NCI-H2107 treated with DMSO at 0.1 percent for 48 hours (cell line): ENCODE measurements around the gene CLDN7.

Source experiments
- DNase-seq: peaks from one replicate; lab custom pipeline; 2025; ENCODE audit not compliant: unreplicated experiment; lab: John Stamatoyannopoulos, UW

CLDN7 gene, protein sequence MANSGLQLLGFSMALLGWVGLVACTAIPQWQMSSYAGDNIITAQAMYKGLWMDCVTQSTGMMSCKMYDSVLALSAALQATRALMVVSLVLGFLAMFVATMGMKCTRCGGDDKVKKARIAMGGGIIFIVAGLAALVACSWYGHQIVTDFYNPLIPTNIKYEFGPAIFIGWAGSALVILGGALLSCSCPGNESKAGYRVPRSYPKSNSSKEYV

DNA sequence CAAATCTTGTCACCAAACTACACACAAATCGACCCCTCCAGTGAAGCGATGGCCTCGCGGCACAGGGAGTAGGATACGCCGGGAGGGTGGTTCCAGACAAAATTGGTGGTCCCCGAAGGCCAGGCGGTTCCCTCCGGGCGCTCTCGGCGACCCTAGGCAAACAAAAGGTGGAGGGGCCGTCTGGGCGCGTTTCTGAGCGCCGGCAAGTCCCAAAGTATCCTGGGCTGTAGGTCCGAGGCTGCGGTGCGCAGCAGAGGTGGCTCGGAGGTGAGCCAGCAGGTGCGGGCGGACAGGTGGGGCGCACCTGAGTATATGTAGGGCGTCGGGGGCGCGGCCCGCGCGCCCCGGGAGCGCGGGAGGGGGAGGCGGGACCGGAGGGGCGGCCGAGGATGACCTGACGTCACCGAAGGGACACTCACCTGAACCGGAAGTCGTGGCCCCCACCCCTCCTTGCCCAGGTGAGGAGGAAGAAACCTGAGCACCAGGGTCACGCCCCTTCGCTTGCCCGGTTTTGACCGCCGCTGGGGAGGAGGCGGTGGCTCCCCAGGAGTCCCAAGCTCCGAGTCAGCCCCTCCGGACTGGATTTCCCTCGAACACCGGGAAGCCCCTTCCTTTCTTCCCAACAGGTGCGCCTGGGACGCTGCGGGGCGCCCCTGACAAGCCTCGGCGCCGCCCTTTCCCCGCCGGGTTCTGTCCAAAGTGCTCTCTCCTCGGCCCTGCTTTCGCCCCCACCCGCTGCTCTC lies at the start of gene CLDN7:
Gene CLDN7 (minus strand): TSS at position 287 of the 743 bp plus-strand sequence. CDS start 435 bp downstream, outside the sequence.
- DNase-seq = peak; percentile 33

DNA sequence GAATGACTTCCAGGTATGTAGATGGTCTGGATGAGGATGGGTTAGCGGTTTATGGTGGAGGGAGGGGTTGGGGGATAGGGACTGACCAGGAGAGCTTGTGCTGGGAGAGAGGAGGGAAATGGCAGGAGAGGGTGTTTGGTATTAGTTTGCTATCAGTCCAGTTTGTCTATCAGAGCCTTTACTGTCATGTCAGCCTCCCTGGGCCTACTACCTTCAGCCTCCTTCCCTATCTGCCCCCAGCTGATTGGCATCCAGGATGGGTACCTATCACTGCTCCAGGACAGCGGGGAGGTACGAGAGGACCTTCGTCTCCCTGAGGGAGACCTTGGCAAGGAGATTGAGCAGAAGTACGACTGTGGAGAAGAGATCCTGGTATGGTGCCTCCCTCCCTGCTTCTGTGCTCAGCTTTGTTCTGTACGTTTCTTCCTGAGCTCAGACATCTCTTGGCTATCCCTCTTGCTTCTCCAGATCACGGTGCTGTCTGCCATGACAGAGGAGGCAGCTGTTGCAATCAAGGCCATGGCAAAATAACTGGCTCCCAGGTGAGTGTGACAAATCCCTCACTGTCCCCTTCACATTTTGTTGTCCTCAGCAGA lies 48.9 kb upstream of the CLDN7 start:
- DNase-seq = no peak

DNA sequence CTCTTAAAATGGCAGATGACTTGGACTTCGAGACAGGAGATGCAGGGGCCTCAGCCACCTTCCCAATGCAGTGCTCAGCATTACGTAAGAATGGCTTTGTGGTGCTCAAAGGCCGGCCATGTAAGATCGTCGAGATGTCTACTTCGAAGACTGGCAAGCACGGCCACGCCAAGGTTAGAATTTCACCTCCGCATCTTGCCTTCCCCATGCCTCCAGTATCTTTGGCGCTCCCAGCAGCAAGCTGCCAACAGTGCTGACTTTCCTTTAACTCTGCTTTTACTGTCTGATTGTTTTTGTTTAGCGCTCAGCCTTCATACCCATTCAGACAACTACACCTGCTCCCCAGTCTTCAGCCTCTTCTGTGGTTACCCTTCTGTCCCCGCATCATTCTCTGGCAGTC lies 47.4 kb upstream of the CLDN7 start:
- no peak for DNase-seq

DNA sequence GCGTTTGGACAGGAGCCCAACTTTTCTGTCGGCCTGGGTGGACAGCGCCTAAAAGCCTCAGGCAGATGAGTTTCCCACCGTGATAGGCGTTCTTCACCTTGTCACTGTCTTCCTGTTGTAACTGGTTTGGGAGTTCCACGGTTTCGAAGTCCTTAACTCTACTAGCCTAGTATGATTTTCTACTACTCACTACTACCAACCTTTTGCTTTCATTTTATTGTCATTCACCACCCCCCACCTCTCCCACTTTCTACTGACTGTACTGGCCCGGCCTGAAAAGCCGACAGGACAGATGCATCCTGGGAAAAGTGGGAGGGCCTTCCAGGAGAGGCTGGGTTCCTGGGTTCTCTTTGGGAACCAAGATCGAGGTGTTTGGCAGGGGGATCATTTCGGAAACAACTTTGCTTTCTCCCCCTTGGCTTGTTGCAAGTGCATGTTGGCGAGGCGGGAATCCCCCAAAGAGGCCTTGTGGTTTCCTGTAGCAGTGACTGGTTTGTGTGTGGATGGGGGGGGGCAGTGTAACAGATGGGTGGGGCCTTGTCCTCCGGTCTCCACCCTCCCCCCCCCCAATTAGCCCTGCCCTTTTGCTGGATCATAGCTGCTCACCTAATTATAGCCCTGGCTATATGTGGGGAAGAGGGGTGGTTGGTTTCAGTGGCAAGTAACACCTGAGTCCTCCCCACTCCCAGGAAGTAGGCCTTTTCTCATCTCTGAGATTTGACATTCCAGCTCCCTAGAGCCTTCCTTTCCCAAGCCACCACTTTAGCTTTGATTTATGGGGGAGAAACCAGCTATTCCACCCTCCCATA lies 46.6 kb upstream of the CLDN7 start:
- peak; percentile 31 for DNase-seq

DNA sequence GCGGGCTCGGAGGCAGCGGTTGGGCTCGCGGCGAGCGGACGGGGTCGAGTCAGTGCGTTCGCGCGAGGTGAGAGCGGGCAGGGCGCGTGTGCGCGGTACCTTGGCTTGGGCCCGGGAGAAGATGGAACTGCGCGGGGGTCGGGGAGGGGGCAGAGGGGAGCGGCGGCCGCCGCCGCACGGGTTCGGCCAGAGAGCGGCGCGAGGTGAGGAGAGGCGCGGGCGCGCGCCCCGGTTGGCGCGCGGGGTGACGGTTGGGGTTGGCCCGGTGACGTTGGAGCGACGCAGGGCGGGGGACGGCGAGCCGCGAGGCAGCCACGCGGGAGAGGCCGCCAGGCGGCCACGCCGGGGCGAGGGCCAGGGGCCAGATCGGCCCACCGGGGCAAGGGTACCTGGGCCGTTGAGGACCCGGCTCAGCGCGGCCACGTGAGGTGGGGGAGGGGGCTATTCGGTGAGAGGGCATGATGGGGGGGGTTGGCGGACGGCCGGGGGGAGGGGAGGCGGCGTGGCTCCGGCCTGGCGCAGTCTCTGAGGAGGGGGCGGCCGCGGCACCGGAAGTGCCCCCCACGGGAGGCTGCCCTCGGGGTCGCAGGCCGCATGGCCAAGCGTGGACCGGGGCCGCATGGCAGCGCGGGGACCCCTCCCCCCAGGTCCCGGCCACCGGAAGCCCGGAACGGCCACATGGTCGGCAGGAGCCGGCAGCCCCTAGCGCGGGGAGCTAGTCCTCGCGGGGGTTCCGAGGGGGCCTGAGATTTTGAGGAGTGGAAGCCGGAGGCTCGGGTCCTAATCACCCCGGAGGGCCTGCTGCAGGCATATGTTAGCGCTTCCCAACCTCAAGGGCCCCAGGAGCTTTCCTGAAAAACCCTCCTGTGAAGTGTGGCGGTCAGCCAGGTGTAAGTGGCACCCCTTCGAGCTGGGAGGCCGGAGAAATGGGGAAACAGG lies 45.7 kb upstream of the CLDN7 start:
- DNase-seq = no peak

DNA sequence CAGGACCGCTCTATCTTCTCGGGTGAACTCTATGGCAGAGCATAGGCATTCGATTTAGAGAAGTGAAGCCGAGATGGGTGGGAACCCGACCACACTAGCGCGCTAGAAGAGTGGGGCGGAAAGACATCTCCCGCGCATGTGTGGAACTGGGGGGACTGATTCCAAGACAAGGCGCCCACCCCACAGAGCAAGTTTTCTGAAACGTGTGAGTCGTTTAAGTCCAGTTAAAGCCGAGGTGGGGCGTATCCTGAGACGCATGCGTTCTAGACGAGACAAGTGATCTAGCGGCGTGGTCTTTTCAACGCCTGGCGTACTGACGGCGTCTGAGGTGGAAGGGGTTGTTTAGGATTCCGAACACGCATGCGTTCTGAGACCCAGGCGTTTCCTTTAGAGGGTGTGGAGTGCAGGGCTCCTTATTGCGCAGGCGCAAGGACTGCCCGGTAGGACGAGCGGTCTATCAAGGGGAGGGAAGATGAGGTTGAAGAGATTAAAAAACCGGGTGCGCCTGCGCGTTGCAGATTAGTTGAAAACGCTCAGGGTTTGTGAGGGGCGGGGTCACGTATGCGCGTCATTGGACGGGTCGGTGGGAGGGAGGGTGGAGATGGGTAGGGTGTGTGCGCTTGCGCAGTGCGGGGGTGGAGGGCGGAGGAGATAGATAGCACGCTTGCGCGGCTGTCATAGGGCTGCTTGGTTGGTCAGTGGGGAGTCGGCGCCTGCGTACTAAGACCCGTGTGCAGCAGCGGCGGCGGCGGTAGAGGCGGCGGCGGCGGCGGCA lies 44.8 kb upstream of the CLDN7 start, which contains the start of gene EIF5A:
Gene EIF5A (plus strand): TSS at position 718 of the 775 bp plus-strand sequence. CDS start 2,008 bp downstream, outside the sequence.
- DNase-seq = peak; percentile 91

DNA sequence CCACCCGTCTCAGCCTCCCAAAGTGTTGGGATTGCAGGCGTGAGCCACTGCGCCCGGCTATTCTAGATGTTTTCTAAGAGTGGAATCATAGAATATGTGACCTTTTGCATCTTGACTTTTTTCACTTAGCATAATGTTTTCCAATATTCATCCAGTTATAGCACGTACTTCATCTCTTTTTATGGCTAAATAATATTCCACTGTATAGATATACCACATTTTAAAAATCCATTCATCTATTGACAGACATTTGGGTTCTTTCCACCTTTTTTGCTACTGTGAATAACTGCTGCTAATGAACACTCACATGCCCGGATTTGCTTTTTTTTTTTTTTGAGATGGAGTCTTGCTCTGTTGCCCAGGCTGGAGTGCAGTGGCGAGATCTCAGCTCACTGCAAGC lies 41.9 kb upstream of the CLDN7 start:
- no peak for DNase-seq

DNA sequence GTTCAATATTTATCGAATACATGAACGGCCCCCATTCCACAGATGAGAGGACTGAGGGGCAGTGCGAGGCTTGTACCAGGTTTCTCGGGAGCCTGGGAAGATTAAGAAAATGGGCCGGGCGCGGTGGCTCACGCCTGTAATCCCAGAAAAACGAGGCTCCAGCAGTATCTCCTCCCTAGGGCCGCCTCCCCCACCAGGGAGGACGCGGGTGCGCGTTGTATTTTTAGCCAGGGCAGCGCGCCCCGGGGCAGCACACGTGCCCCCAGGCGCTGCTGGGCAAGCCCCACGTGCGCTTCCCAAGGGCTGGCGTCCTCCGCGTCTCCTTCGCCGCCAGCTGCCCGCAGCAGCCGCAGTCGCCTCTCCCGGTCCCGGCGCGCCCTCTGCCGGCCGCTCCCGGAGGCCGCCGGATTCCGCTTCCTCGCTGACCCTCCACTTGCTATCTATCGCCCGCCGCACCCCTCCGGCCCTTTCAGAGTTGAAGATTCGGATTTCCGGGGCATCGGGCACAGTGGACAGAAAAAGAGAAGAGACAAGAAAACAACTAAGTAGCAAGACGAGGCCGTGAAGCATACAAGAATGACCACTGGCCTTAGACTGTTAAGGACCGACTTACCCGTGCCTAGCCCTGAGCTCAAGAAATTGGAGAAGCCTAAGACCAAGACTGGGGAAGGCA lies 34.0 kb upstream of the CLDN7 start:
- DNase-seq = no peak

DNA sequence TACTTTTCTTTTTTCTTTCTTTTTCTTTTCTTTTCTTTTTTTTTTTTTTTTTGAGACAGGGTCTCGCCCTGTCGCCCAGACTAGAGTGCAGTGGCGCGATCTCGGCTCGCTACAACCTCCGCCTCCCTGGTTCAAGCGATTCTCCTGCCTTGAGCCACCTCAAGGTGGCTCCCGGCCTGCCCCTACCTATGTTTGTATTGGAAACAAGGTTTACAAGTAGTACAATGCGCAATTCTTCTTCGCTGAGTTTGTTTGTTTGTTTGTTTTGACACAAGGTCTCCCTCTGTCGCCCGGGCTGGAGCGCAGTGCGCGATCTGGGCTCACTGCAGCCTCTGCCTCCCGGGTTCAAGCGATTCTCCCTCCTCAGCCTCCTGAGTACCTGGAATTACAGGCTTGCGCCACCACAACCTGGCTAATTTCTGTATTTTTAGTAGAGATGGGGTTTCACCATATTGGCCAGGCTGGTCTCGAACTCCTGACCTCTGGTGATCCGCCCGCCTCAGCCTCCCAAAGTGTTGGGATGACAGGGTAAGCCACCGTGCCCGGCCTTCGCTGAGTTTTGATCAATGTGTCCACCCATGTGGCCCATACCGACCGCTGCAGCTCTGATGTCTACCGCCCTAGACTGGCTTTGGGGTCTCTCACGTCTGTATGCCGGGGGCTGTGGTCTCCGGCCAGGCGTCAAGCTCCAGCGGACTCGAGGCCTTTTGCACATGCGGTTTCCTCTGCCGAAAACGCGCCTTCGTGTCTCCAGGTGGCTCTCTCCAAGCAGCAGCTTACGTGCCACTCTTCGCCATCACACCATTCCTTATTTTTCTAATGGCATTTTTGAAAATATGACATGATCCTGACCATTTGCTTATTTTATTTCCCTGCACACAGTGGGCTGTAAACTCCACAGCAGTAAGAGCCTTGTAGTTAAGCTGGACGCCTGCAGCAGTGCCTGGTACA lies 33.2 kb upstream of the CLDN7 start:
- DNase-seq = no peak

DNA sequence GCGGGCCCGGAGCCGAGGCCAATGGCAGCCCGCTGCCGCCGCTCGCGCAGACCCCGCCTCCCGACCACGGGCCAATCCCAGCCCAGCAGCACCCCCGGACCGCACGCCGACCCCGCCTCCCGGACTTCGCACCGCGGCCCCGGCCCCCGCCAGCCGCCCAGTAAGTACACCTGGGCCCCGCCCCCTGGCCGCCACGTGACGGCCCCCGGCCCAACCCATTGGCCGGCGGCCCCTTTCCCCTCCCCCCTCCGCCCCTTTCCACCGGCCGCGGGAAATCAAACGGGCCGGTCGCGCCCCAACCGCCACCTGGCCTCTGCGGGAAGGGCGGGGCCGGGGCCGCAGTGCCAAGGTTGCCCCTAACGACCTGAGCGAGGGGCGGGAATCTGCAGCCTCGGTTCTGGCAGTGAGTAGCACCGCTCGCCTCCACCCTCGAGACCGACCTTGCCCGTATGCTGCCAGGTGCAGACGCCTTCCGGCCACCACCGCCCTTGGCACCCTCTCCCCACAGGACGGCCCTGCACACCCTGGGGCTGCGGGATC lies 32.4 kb upstream of the CLDN7 start, which contains the start of gene YBX2:
Gene YBX2 (minus strand): TSS at position 26 of the 540 bp plus-strand sequence. CDS start 139 bp downstream, outside the sequence.
- DNase-seq = no peak

DNA sequence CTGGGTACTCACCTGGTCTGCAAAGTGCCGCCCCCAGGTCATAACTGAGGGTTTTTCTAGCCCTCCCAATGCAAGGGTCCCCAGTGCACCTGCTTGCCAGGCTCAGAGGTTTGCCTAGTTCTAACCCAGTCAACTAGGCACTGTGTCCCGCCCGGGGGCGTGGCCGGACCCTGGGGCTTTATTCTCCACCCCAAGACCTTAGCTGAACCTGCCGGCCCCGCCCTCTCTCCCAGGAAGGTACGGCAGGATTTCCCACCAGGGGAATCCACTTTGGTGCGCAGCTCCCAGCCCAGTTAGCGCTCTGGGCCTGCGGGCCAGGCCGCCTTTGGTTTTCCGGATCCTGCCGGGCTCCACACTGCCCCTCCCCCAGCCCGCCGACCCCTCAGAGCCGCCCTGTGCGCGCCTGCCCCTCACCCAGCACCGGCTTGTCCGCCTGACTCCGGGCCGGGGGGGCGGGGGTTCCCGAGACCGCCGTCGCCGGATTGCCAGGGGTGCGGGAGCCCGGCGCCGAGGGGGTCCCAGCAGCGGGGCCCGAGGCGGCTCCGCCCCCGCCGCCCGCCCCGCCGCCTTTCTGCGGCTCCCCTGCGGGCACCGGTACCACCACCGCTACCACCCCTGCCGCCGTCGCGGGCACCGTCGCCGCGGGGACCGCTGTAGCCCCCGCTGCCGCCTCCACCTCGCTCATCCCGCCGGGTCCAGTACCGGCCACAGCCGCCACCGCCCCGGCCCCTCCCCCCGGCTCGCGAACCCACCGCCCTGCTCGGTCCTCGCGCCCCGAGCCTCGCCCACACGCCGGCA lies 31.7 kb upstream of the CLDN7 start:
- no peak for DNase-seq

DNA sequence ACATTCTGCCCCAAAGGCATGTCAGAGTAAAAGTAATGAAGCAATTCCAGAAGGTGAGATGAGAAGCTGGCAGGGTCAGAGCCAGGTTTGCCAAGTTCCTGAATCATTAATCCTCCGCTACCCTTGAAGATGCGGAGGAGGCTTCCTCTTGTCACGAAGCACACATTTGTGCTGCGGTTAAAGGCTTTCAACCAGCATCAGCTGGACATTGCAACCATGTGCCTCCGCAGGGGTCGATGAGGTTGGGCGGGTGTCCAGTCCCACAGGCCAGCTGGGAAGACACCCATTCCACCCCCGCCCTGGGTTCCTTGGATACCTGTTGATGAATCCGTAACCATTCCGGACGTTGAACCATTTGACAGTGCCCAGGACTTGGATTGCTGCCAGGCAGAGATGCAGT lies 30.9 kb upstream of the CLDN7 start:
- DNase-seq = no peak

DNA sequence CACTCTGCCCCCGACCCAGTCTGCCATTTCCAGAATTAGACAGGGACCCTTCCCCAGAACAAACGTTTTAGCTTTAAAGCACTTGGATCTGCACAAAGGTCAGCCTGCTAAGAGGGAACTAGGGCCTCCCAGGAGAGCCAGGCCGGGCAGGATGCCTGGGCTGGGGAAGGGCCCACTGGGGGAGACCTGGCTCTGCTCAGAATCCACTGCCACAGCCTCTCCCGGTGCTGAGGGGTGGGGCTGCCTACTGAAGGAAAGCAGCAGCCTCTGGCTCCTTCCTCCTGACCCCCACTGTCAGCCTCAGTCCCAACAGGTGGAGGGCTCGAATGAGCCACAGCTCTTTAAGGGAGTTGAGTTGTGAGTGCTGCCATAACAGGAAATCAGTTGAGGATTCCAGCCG lies 30.5 kb upstream of the CLDN7 start:
- DNase-seq = no peak

DNA sequence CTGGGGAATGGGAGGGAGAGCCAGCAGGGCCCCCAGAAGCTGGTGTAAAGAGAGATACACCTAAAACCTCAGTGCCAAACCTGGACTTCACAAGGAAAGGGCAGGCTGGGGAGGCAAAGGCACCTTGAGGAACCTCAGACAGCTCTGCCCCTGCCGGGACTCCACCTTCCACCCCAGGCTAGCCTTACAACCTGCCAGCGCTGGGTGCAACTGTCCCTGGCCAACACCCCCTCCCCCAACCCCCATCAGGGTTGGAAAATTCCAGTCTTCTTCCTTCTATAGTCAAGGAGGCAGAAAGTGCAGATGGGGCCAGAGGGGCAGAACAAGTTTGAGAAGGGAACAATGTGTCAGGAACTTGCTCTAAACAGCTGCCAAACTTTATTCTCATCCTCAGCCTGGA lies 29.9 kb upstream of the CLDN7 start:
- no peak for DNase-seq

DNA sequence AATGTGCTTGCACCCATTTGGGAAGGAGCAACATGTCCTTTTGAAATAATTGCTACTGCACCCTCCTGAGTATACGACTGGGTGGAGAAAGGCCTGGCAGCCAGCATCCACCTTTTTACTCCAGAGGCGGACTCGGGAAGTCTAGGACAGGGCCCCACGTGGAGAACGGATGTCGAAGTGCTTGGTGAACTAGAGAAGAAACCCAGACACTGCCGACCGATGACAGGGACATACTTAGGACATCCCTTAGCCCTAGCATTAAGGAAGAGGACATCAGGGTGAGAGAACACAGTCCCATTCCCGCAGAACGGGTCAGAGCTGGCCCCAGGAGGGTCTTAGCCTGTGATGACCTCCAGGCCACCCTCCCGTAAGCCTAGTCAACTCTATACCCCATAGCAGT lies 28.4 kb upstream of the CLDN7 start:
- DNase-seq = no peak

DNA sequence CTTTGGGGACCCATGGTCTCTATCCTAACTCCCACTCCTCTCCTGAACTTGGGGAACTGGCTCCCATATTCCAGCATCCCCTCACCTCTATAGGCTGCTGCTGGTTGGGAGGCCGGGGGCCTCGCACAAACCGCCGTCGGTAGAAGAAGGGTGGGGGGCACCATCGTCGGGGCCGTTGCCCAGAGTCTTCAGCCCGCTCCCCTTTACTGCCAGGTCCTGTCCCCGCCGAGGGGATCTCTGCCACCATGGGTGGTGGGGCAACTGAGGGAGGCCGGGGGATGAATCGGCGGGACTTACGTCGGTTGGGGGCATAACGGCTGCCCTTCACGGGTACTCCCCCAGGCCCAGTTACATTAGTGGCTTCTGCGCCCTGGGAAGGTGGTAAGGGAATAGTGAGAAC lies 27.9 kb upstream of the CLDN7 start:
- DNase-seq = no peak
